Ishikawa (cell line): ENCODE data around the gene GARIN5B.

Source experiments
- CEBPB ChIP-seq: IDR thresholded peaks from 2 replicates; pipeline ENCODE4 v1.6.1; 2012
- CREB1 ChIP-seq: IDR thresholded peaks from 2 replicates; pipeline ENCODE4 v1.6.1; 2012; ENCODE audit warnings: low read depth
- EGR1 ChIP-seq: IDR thresholded peaks from 2 replicates; pipeline ENCODE4 v1.6.1; 2012
- EP300 ChIP-seq: IDR thresholded peaks from 2 replicates; pipeline ENCODE4 v1.6.1; 2012; ENCODE audit warnings: borderline replicate concordance
- FOXM1 ChIP-seq: IDR thresholded peaks from 2 replicates; pipeline ENCODE4 v1.6.1; 2012; ENCODE audit warnings: low read depth, borderline replicate concordance
- NFIC ChIP-seq: IDR thresholded peaks from 2 replicates; pipeline ENCODE4 v1.6.1; 2012
- RAD21 ChIP-seq: IDR thresholded peaks from 2 replicates; pipeline ENCODE4 v1.6.1; 2012; ENCODE audit warnings: low read depth
- TAF1 ChIP-seq: IDR thresholded peaks from 2 replicates; pipeline ENCODE4 v1.6.1; 2012; ENCODE audit warnings: low read depth, mild to moderate bottlenecking
- TCF12 ChIP-seq: IDR thresholded peaks from 2 replicates; pipeline ENCODE4 v1.6.1; 2012; ENCODE audit warnings: low read depth
- TEAD4 ChIP-seq: IDR thresholded peaks from 2 replicates; pipeline ENCODE4 v1.6.1; 2012
- YY1 ChIP-seq: IDR thresholded peaks from 2 replicates; pipeline ENCODE4 v1.6.1; 2012; ENCODE audit warnings: low read depth
- ZBTB7A ChIP-seq: IDR thresholded peaks from 2 replicates; pipeline ENCODE4 v1.6.1; 2012; ENCODE audit warnings: low read depth
- TF ChIP-seq, protein P1 (sequence below): IDR thresholded peaks from 2 replicates; pipeline ENCODE4 v1.6.1; 2012
- TF ChIP-seq, protein P2 (sequence below): IDR thresholded peaks from 2 replicates; pipeline ENCODE4 v1.6.1; 2012
- TF ChIP-seq, protein P3 (sequence below): IDR thresholded peaks from 2 replicates; pipeline ENCODE4 v1.6.1; 2012; ENCODE audit warnings: low read depth, mild to moderate bottlenecking

The GARIN5B gene

DNA sequence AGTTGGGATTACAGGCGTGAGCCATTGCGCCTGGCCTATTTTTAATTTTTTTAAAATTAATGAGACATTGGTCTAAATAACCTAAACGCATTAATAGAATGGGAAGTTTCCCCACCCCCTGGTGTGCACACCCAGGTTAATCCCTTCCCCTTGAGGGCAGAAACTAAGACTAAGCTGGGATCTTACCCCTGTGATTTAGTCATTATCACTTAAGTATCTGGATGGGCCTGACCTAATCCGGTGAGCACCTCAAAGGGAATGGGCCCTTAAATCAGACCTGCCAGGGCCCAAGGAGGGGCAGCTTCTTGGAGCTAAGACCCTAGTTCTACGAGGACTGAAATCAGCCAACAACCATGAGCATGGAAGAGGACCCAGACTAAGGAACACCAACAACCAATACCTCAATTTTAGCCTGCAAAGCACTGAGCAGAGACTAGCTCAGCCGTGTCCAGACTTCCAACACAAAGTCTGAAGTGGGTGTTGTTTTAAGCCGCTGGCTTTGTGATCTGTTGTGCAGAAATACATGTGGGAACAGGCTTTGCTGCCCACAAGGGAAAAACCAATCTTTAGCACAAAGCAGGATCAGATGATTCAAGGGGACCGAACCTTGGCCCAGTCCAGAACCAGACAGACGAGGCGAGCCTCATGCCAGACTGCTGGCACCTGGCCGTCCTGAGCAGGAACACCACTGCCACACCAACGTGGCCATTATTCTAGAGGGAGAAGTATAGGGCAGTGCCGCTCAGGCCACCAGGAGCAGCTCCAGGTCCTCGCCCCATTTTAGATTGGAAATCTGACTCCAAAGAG, 37.4 kb upstream of the GARIN5B start:
- no peak for TF ChIP-seq RAD21

DNA sequence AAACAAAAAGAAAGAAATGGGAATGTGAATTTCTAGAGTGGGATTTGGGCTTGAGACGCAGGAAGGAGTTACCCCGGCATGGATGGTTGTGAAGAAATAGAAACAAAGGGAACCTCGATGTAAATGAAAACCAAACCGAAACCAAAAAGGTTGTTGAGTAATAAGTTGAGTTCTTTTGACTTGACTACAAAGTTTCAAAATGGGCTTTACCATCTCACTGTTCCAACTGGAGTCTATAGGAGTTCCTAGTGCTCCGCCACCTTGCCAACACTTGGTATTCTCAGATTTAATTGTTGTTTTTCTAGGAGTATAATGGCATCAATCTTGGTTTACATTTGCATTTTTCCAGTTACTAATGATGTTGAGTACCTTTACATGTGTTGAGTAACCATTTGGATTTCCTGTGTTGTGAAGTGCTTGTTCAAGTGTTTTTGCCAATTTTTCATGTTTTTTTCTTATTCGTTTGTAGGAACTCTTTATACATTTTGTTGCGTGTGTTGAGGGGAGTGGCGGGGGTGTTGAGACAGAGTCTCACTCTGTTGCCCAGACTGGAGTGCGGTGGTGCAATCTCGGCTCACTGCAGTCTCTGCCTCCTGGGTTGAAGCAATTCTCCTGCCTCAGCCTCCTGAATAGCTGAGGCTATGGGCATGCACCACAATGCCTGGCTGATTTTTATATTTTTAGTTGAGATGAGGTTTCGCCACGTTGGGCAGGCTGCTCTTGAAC, 35.3 kb upstream of the GARIN5B start:
- no peak for TF ChIP-seq EP300
- no peak for TF ChIP-seq NFIC
- no peak for TF ChIP-seq YY1
- no peak for TF ChIP-seq TAF1
- no peak for TF ChIP-seq CEBPB
- TF ChIP-seq ZBTB7A: no peak
- TF ChIP-seq EGR1: no peak
- TF ChIP-seq, protein P1, sequence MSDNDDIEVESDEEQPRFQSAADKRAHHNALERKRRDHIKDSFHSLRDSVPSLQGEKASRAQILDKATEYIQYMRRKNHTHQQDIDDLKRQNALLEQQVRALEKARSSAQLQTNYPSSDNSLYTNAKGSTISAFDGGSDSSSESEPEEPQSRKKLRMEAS: no peak
- no peak for TF ChIP-seq TEAD4
- TF ChIP-seq, protein P2, sequence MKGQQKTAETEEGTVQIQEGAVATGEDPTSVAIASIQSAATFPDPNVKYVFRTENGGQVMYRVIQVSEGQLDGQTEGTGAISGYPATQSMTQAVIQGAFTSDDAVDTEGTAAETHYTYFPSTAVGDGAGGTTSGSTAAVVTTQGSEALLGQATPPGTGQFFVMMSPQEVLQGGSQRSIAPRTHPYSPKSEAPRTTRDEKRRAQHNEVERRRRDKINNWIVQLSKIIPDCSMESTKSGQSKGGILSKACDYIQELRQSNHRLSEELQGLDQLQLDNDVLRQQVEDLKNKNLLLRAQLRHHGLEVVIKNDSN: no peak
- no peak for TF ChIP-seq TCF12
- no peak for TF ChIP-seq CREB1
- TF ChIP-seq RAD21: no peak
- TF ChIP-seq, protein P3, sequence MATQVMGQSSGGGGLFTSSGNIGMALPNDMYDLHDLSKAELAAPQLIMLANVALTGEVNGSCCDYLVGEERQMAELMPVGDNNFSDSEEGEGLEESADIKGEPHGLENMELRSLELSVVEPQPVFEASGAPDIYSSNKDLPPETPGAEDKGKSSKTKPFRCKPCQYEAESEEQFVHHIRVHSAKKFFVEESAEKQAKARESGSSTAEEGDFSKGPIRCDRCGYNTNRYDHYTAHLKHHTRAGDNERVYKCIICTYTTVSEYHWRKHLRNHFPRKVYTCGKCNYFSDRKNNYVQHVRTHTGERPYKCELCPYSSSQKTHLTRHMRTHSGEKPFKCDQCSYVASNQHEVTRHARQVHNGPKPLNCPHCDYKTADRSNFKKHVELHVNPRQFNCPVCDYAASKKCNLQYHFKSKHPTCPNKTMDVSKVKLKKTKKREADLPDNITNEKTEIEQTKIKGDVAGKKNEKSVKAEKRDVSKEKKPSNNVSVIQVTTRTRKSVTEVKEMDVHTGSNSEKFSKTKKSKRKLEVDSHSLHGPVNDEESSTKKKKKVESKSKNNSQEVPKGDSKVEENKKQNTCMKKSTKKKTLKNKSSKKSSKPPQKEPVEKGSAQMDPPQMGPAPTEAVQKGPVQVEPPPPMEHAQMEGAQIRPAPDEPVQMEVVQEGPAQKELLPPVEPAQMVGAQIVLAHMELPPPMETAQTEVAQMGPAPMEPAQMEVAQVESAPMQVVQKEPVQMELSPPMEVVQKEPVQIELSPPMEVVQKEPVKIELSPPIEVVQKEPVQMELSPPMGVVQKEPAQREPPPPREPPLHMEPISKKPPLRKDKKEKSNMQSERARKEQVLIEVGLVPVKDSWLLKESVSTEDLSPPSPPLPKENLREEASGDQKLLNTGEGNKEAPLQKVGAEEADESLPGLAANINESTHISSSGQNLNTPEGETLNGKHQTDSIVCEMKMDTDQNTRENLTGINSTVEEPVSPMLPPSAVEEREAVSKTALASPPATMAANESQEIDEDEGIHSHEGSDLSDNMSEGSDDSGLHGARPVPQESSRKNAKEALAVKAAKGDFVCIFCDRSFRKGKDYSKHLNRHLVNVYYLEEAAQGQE: no peak
- TF ChIP-seq FOXM1: no peak

DNA sequence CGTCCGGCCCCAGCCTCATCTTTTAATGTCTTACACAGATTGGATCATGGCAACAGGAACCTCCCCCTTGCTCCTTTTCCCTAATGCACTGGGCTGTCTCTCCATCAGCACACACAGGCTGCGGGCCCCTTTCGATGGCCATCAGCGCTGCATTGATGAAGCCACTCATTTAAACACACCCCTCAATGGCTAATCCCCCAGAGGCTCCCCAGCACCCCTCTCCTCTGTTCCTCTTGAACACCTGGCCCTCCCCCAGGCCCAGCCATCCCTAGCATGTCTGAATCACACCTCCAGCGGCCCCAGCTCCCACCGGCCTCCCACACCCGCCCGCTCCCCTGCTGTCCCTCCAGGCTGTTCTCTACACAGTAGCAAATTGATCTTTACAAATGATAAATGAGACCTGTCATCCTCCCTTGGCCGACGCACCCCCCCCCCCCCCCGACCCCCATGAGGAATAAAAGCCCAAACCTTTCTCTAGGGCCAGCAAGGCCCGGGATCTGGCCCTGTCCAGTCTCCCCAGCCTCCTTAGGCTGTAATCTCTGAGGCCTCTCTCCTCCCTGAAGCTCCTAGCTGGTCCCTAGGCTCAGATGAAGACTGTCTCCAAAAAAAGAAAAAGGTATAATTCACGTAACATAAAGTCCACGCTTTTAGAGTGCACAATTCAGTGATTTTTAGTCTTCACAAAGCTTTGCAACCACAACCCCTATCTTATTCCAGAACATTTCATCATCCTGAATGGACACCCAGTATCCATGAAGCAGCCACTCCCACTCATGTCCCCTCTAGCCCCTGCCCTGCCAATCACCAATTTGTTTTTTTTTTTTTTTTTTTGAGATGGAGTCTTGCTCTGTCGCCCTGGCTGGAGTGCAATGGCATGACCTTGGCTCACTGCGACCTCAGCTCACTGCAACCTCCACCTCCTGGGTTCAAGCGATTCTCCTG, 30.0 kb upstream of the GARIN5B start:
- TF ChIP-seq EGR1 (no peak), ZBTB7A (no peak), TEAD4 (no peak), RAD21 (no peak), CREB1 (no peak), FOXM1 (no peak), TAF1 (no peak), EP300 (no peak), YY1 (no peak), TCF12 (no peak), CEBPB (no peak), NFIC (no peak)
- TF ChIP-seq, protein P2: no peak
- TF ChIP-seq, protein P3: no peak
- TF ChIP-seq, protein P1: no peak

DNA sequence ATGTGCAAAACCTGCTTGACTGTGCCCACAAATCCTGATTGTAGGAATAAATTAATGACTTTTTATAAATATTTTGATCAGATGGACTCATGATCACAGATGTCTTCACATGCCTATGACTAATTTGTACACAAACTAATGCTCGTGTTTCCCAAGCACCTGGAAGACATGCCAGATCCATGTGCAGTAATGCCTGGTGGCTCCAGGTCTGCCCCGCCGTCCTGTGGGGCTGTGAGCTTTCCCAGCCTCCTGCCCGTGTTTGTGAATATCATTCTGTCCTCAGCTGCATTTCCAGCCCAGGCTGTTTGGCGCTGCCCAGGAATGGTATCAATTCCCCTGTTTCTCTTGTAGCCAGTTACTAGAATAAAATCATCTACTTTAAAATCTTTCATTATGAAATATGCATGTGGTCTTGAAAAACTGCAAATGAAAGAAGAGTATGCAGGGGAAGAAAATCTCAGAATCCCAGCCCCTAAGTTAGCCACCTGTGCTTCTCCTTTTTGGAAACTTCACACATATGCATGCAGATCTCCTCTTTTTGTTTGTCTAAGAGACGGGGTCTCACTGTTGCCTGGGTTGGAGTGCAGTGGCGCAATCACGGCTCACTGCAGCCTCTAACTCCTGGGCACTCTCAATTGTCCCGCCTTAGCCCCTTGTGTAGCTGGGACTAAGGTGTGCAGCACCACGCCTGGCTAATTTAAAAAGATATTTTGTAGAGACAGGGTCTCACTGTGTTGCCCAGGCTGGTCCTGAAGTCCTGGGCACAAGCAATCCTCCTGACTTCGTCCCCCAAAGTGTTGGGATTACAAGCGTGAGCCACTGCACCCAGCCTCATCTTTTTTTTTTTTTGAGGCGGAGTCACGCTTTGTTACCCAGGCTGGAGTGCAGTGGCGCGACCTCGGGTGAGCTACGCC, 28.9 kb upstream of the GARIN5B start:
- TF ChIP-seq CEBPB (0 out of 2 replicates have a peak, but pooled peaks have one; percentile 17), TAF1 (no peak), EP300 (no peak), CREB1 (no peak)
- TF ChIP-seq, protein P3: no peak
- TF ChIP-seq, protein P1: no peak
